Kidney epithelial cell (primary cell): Measurements from ENCODE around the gene IFT43. TPM values are rescaled to one million over a fixed set of nuclear protein-coding genes. Genes with fewer than 3 reads are reported as not detected.

ENCODE experiments used
- DNase-seq: peaks from one replicate; pipeline ENCODE4 v3.0.0-alpha.2; 2010; ENCODE audit warnings: low read depth
- H3K27me3 ChIP-seq: 2 replicates; pipeline ENCODE4 v1.6.0; 2011; ENCODE audit warnings: low read length; ENCODE audit not compliant: control insufficient read depth, insufficient read depth
- H3K36me3 ChIP-seq: 2 replicates; pipeline ENCODE4 v1.5.1; 2011; ENCODE audit warnings: low read length; ENCODE audit not compliant: control insufficient read depth, insufficient read depth
- H3K4me3 ChIP-seq: 2 replicates; pipeline ENCODE4 v1.5.1; 2011; ENCODE audit warnings: low read depth, mild to moderate bottlenecking, control low read depth, low read length
- CTCF ChIP-seq: IDR thresholded peaks from 2 replicates; pipeline ENCODE4 v1.5.1; 2011; ENCODE audit warnings: mild to moderate bottlenecking, moderate library complexity, low read length, control low read depth, inconsistent platforms; ENCODE audit not compliant: insufficient read depth, poor library complexity, severe bottlenecking
- total RNA-seq: library from RNA; depleted of rRNA; stranded (reverse); fragments of >200 nt; gene quantifications from 2 replicates; pipeline ENCODE4 v1.2.3, GENCODE V29; 2015

The IFT43 gene
- total RNA-seq = 47.1 and 48.9 TPM in 2 replicates

GRCh38 chr14:75985618-75986438 lies at the start of gene IFT43:
Gene IFT43, plus strand, starts transcription at chr14:75985763. Its CDS starts 24 bp downstream, at chr14:75985787.
- Histone ChIP-seq H3K4me3 (peak within 1 kb of the TSS; percentile 93), H3K27me3 (peaks cover 3% of the 10 kb centered on the region), H3K36me3 (no peaks in the 10 kb centered on the region)
- no peak for TF ChIP-seq CTCF
- DNase-seq = no peak

GRCh38 chr14:75939200-75939599 lies 46.4 kb upstream of the IFT43 start:
- Histone ChIP-seq H3K4me3 (no peak overlapping the region), H3K27me3 (no peaks in the 10 kb centered on the region), H3K36me3 (no peaks in the 10 kb centered on the region)
- no peak for TF ChIP-seq CTCF
- no peak for DNase-seq

- Histone ChIP-seq H3K4me3 (no peak overlapping the region), H3K36me3 (no peaks in the 10 kb centered on the region), H3K27me3 (no peaks in the 10 kb centered on the region)
- no peak for DNase-seq
- no peak for TF ChIP-seq CTCF
These were observed 44.5 kb upstream of the IFT43 start for GRCh38 chr14:75941030-75941429.

- Histone ChIP-seq H3K36me3 (no peaks in the 10 kb centered on the region), H3K4me3 (no peak overlapping the region), H3K27me3 (no peaks in the 10 kb centered on the region)
- TF ChIP-seq CTCF = no peak
- DNase-seq = no peak
These were observed 40.8 kb upstream of the IFT43 start for GRCh38 chr14:75944607-75945241.

GRCh38 chr14:75946785-75947184 lies 38.8 kb upstream of the IFT43 start:
- no peak for TF ChIP-seq CTCF
- DNase-seq = no peak
- H3K4me3 ChIP-seq = no peak overlapping the region

More at GRCh38 chr14:75946785-75947184, 38.8 kb upstream of the IFT43 start:
- Histone ChIP-seq H3K36me3 (no peaks in the 10 kb centered on the region), H3K27me3 (no peaks in the 10 kb centered on the region)
